ENCODE data around the gene SLC22A12.

- TF ChIP-seq CTCF (IDR thresholded peaks at IDR 0.05) = no peak
- TF ChIP-seq POLR2A (IDR thresholded peaks at IDR 0.05) = no peak
These were observed 26.6 kb upstream of the SLC22A12 start for GRCh38 chr11:64564419-64564818.

Measured in right lobe of liver (tissue), 4 donors.